Subcutaneous abdominal adipose tissue (tissue), 5 donors: Measurements from ENCODE around the gene IBTK.

Source experiments
- H3K27ac ChIP-seq: one replicate; pipeline ENCODE4 v1.7.0; 2013; ENCODE audit warnings: low read depth, mild to moderate bottlenecking, inconsistent platforms, low read length, moderate library complexity
- H3K27me3 ChIP-seq, 5 donors: one replicate each; pipeline ENCODE4 v1.7.0; 2013; ENCODE audit warnings: low read length in 5 of 5, inconsistent platforms in 1 of 5; ENCODE audit not compliant: control insufficient read depth in 5 of 5, insufficient read depth in 4 of 5
- H3K36me3 ChIP-seq, 5 donors: one replicate each; pipeline ENCODE4 v1.7.0; 2013; ENCODE audit warnings: low read length in 5 of 5; ENCODE audit not compliant: control insufficient read depth in 5 of 5, insufficient read depth in 5 of 5
- H3K4me1 ChIP-seq, 5 donors: one replicate each; pipeline ENCODE4 v1.7.0; 2013; ENCODE audit warnings: low read length in 5 of 5, mild to moderate bottlenecking in 3 of 5, moderate library complexity in 1 of 5; ENCODE audit not compliant: control insufficient read depth in 5 of 5, insufficient read depth in 5 of 5
- H3K4me3 ChIP-seq, 5 donors: one replicate each; pipeline ENCODE4 v1.7.0; 2013; ENCODE audit warnings: low read length in 5 of 5, low read depth in 1 of 5
- H3K9ac ChIP-seq, 5 donors: one replicate each; pipeline ENCODE4 v1.7.0; 2013; ENCODE audit warnings: low read length in 5 of 5, mild to moderate bottlenecking in 4 of 5, moderate library complexity in 3 of 5
- H3K9me3 ChIP-seq, 5 donors: one replicate each; pipeline ENCODE4 v1.7.0; 2013; ENCODE audit warnings: low read length in 5 of 5; ENCODE audit not compliant: control insufficient read depth in 5 of 5
- donor health status: healthy.
- donor health status: healthy.
- donor health status: healthy.
- donor health status: healthy.
- donor health status: healthy.

IBTK gene

GRCh38 chr6:82246370-82246769 lies 1.2 kb downstream of the IBTK start:
- Histone ChIP-seq H3K36me3 (no peaks in the 10 kb centered on the region), H3K4me3 (peak overlapping the region in 4 of 5 donors; percentile 77 to 86 (median 82)), H3K27ac (peak overlapping the region; percentile 94), H3K27me3 (no peaks in the 10 kb centered on the region), H3K9ac (peak overlapping the region; percentile 90 to 97 (median 92)), H3K4me1 (peaks cover 4 to 38% (median 28%) of the 10 kb centered on the region in 5 donors), H3K9me3 (no peaks in the 10 kb centered on the region)

- H3K27me3 ChIP-seq = no peaks in the 10 kb centered on the region
- H3K4me3 ChIP-seq = no peak overlapping the region
- H3K4me1 ChIP-seq = peaks cover 4 to 38% (median 28%) of the 10 kb centered on the region in 5 donors
These were observed 2.2 kb downstream of the IBTK start for GRCh38 chr6:82245376-82245775.

GRCh38 chr6:82243884-82244283 lies 3.7 kb downstream of the IBTK start:
- Histone ChIP-seq H3K4me1 (peaks cover 4 to 38% (median 28%) of the 10 kb centered on the region in 5 donors), H3K36me3 (peaks cover under 1 to 7% (median 4%) of the 10 kb centered on the region in 5 donors), H3K9me3 (no peaks in the 10 kb centered on the region), H3K9ac (peak overlapping the region in 2 of 5 donors; percentile 7 to 55), H3K27me3 (no peaks in the 10 kb centered on the region), H3K27ac (peak overlapping the region; percentile 7), H3K4me3 (no peak overlapping the region)

More at GRCh38 chr6:82245376-82245775, 2.2 kb downstream of the IBTK start:
- H3K9ac ChIP-seq = no peak overlapping the region
- H3K36me3 ChIP-seq = peaks cover 0 to under 1% (median 0%) of the 10 kb centered on the region in 5 donors
- H3K27ac ChIP-seq = peak overlapping the region; percentile 94
- no peaks in the 10 kb centered on the region for H3K9me3 ChIP-seq

- Histone ChIP-seq H3K36me3 (peaks cover 5 to 13% (median 10%) of the 10 kb centered on the region in 5 donors), H3K27ac (no peak overlapping the region), H3K9me3 (no peaks in the 10 kb centered on the region), H3K27me3 (no peaks in the 10 kb centered on the region), H3K4me3 (no peak overlapping the region), H3K9ac (no peak overlapping the region), H3K4me1 (peaks cover 0 to 30% (median 8%) of the 10 kb centered on the region in 5 donors)
These were observed 7.4 kb downstream of the IBTK start for GRCh38 chr6:82240186-82240585.

- Histone ChIP-seq H3K4me1 (peaks cover 0 to 24% (median 6%) of the 10 kb centered on the region in 5 donors), H3K9me3 (no peaks in the 10 kb centered on the region), H3K27me3 (no peaks in the 10 kb centered on the region), H3K36me3 (peaks cover 7 to 17% (median 13%) of the 10 kb centered on the region in 5 donors), H3K4me3 (no peak overlapping the region), H3K9ac (no peak overlapping the region), H3K27ac (no peak overlapping the region)
These were observed 7.9 kb downstream of the IBTK start for GRCh38 chr6:82239597-82239996.

- Histone ChIP-seq H3K9me3 (no peaks in the 10 kb centered on the region), H3K36me3 (peaks cover 15 to 36% (median 23%) of the 10 kb centered on the region in 5 donors)
These were observed 10.5 kb downstream of the IBTK start for GRCh38 chr6:82237013-82237412.

GRCh38 chr6:82227770-82228169 lies 19.8 kb downstream of the IBTK start:
- Histone ChIP-seq H3K27ac (no peak overlapping the region), H3K4me3 (no peak overlapping the region), H3K9me3 (no peaks in the 10 kb centered on the region), H3K4me1 (no peaks in the 10 kb centered on the region), H3K27me3 (no peaks in the 10 kb centered on the region), H3K36me3 (peaks cover 35 to 63% (median 60%) of the 10 kb centered on the region in 5 donors), H3K9ac (no peak overlapping the region)

More at GRCh38 chr6:82237013-82237412, 10.5 kb downstream of the IBTK start:
- H3K27ac ChIP-seq = no peak overlapping the region
- no peak overlapping the region for H3K9ac ChIP-seq
- H3K4me1 ChIP-seq = peaks cover 0 to 11% (median 0%) of the 10 kb centered on the region in 5 donors
- H3K4me3 ChIP-seq = no peak overlapping the region
- H3K27me3 ChIP-seq = no peaks in the 10 kb centered on the region

- Histone ChIP-seq H3K27me3 (no peaks in the 10 kb centered on the region), H3K4me3 (no peak overlapping the region), H3K27ac (no peak overlapping the region), H3K9ac (no peak overlapping the region), H3K36me3 (peaks cover 47 to 74% (median 62%) of the 10 kb centered on the region in 5 donors), H3K9me3 (no peaks in the 10 kb centered on the region), H3K4me1 (no peaks in the 10 kb centered on the region)
These were observed 27.4 kb downstream of the IBTK start for GRCh38 chr6:82220167-82220566.

GRCh38 chr6:82217018-82217586 lies 30.4 kb downstream of the IBTK start:
- no peaks in the 10 kb centered on the region for H3K9me3 ChIP-seq
- H3K9ac ChIP-seq = no peak overlapping the region
- H3K36me3 ChIP-seq = peaks cover 46 to 79% (median 59%) of the 10 kb centered on the region in 5 donors
- H3K27me3 ChIP-seq = no peaks in the 10 kb centered on the region
- H3K4me3 ChIP-seq = no peak overlapping the region
- no peaks in the 10 kb centered on the region for H3K4me1 ChIP-seq
- no peak overlapping the region for H3K27ac ChIP-seq

- H3K4me1 ChIP-seq = no peaks in the 10 kb centered on the region
- no peaks in the 10 kb centered on the region for H3K9me3 ChIP-seq
- H3K9ac ChIP-seq = no peak overlapping the region
- H3K4me3 ChIP-seq = no peak overlapping the region
- H3K27me3 ChIP-seq = no peaks in the 10 kb centered on the region
- H3K27ac ChIP-seq = no peak overlapping the region
- peaks cover 46 to 76% (median 59%) of the 10 kb centered on the region in 5 donors for H3K36me3 ChIP-seq
These were observed 31.0 kb downstream of the IBTK start for GRCh38 chr6:82216549-82216948.
